ENCODE measurements around the gene SLC9A9. TPM values are rescaled to one million over a fixed set of nuclear protein-coding genes. Genes with fewer than 3 reads are reported as not detected.

Gene SLC9A9
- total RNA-seq, 1 donor from 2014 or later: 28.4 TPM

DNA sequence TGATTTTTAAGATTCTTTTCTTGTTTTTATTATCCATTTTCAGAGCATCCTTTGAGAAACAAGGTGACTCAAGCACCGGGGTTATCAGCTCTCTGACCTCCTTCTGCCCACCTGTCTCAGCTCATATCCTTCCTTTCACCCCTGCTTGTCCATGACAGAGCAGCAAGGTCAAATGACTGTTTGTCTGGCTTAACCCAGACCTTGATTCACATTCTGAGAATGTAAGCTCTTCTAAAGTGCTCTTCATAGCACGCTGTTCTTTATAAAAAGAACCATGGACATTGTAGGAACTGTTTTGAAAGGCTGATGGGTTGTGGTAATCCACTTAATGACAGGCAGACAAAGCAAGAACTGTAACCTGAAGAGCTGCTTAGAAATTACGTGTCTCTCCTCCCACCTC lies 606.2 kb downstream of the SLC9A9 start:
- no peak for DNase-seq

DNA sequence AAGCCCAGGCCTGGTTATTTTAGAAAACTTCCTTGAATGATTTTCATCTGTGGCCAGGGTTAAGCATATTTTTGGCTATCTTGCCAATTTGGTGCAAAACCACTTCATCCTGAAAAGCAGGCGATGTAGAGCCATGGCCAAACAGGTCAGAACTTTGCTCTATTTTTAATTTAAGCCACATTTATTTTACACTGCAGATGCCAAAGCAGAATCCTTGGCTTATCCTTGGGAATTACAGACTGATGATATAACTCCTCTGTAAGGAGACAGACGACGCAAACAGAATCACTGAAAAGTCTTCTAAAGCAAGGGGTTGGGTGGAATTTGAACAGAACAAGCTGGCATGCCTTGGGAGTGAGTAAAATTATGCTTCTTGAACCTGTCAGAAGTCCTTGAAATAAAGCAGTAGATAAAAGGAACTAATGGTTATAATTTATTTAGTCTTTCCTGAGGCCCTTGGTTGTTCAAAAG lies 606.8 kb downstream of the SLC9A9 start:
- DNase-seq: peak; percentile 76

DNA sequence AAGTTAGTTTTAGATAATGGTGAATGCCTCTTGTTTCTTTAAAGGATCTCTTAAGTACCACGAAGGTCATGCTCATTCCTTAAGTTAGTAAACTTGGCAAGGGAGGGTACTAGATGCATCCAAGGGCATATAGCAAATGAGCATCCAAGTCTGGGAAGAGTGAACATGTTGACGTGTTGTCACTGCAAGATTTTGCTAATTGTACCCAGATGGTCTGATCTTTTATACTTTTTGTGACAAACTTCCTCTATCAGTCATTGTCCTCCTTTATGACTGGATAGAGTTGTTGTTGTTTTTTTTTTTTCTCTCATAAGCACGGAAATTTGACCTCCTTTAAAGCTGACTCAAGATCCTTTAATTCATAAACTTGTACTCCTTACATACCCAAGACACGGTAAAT lies 607.4 kb downstream of the SLC9A9 start:
- no peak for DNase-seq

DNA sequence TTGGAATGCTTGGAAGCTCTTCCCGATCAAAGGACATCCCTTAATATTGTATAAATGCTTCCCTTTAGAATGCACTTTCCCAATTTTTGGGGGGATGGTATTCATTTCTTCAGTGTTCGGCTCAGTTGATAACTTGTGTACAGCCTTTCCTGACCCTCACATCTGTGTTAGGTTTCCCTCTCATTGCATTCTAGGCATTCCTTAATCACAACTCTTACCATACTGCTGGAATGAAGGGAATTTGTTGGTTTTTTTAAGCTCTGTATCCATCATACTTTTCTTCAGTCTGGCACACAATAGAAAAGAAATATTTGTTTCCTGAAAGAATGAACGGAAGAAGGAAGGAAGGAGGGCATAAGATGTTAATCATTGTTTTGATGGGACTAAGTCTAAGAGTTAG lies 609.2 kb downstream of the SLC9A9 start:
- DNase-seq: no peak

GRCh38 chr3:143237077-143237627 lies 611.1 kb downstream of the SLC9A9 start:
- peak; percentile 63 for DNase-seq

DNA sequence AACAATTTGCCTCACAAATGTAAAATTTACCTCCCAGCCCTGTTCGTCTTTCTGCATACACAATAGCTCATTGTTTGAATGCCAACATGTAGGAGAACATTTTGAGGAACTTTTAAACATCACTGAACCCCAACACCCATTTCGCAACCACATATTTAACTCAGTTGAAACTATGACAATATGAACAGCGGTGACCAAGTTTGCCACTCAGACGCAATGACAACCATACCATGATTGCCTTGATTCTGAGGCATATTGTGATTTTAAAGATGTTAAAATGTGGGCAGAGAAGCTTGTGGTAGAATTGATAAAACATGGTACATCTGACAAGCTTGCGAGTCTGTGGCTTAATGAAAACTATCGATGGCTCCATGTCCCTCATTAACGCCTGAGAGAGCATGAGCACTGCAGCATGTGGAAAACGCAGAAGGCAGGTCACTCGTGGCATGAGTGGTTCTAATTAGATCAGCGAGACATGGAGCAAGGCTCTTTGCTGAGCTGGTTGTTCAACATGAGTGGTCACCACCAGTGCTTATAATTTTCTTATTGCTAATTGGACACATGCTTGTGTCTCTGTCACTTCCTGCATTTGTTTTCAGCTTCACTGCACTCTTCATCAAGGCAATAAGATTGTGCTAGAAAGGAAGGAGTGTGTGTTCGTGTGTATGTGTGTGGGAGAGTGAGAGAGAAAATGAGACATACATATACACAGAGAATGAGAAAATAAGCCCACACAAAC lies 611.9 kb downstream of the SLC9A9 start:
- DNase-seq: no peak

DNA sequence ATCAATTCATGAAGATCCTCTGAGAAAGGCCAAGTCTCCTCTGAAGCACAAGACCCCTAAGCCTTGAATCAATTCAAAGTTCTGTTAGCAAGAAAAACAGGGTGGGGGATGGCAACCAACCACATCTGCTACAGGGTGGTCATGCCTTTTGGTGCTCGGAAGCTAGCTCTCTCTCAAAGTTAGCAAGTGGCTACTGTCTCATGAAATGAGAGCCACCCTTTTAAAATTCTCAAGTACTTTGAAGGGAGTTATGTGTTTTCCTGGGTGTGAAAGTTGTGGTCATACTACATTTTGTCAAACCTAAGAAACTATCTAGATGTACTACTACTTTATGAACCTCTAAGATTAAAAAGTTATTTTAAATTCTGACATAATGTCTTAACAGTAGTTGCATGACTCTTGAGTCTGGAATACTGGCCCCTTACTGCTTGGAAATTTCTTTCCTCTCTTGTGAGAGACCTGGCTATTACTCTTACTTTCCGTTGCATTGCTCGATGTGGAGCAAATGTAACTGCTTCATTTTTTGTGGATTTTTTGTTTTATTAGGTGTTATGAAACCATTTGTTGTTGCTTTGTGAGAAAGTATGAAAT lies 612.6 kb downstream of the SLC9A9 start:
- no peak for DNase-seq

- no peak for DNase-seq
Observed at GRCh38 chr3:143234526-143234925, 613.7 kb downstream of the SLC9A9 start.

DNA sequence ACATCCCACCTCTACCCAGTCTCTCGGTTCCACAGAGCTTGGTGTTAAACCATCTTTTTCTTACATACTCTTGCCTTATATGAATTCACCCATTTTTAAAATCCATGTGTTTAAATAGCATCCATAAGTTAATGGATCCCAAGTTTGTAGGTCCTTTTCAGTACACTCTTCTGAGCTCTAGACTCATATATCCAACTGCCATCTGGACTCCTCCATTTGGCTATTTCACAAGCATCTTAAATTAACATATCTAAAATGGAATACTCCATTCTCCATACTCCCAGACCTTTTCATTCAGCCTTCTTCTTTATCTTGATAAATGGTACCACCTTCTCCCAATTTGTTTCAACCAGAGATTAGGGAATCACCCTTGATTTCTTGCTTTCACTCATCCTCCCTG lies 615.3 kb downstream of the SLC9A9 start:
- DNase-seq: no peak

GRCh38 chr3:143228405-143228804 lies 619.9 kb downstream of the SLC9A9 start:
- DNase-seq: no peak

DNA sequence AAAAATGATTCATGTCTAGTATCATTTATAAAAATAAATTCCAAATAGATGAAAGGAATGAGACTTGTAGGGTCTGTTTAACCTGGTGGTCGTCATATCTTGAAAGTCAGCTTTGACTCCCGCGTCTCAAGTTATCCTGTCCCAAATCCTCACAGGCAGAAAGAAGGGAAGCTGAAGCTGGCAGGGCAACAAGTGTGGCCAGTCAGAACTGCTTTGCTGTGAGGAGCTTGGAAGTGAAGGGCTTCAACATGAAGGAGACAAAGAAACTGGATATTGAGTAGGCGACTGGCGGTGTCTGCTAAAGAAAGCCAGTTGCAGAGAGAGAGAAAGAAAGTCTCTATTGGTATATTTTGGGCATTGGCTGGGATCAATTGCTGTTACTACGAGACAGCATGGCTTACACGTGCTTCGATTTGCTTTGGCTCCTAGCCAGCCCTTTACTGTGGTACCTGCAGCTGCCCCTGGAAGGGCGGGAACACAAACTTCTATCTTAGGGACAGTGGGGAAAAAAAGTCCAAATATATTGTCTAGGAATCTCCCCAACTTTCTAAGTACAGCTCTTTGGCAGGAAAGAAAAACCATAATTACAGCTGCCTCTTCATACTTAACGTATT lies 621.5 kb downstream of the SLC9A9 start:
- no peak for DNase-seq

DNA sequence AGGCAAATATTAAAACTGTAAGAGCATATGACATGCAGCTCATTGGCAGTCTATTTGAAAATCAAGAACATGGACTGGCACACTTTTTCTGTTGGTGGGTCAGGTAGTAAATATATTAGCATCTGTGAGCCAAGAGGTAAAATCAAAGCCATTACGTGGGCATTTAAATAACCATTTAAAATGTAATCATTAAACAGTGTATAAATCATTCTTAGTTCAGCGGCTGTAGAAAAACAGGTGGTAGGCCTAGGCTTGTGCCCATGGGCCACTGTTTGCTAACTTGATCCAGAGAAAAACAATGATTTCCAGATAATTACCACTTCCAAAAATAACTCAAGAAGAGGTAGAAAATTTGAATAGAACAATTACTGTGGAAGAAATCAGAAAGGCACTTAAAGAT lies 623.6 kb downstream of the SLC9A9 start:
- DNase-seq: no peak

GRCh38 chr3:143222981-143223380 lies 625.3 kb downstream of the SLC9A9 start:
- DNase-seq: no peak

DNA sequence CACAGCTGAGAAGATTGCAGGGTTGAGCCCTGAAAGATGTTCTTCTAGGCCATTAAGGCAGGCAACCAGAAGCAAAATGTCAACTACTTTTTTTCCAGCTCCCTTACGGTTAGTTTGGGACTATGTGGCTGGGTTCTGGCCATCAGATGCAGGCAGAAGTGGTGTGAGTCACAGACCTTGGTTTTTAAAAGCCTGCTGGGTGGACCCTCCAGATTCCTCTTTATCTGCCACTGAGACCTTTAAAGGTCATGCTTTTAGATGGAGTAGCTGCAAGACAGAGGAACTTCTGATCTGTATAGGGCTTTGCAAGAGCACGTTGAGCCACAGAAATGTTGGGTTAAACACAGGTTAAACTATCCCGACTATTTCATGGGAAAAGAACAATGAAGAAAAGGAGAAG lies 625.8 kb downstream of the SLC9A9 start:
- DNase-seq: no peak

- DNase-seq: no peak
Observed at GRCh38 chr3:143221446-143221845, 626.8 kb downstream of the SLC9A9 start.

- DNase-seq: no peak
Observed at GRCh38 chr3:143220741-143221140, 627.5 kb downstream of the SLC9A9 start.

DNA sequence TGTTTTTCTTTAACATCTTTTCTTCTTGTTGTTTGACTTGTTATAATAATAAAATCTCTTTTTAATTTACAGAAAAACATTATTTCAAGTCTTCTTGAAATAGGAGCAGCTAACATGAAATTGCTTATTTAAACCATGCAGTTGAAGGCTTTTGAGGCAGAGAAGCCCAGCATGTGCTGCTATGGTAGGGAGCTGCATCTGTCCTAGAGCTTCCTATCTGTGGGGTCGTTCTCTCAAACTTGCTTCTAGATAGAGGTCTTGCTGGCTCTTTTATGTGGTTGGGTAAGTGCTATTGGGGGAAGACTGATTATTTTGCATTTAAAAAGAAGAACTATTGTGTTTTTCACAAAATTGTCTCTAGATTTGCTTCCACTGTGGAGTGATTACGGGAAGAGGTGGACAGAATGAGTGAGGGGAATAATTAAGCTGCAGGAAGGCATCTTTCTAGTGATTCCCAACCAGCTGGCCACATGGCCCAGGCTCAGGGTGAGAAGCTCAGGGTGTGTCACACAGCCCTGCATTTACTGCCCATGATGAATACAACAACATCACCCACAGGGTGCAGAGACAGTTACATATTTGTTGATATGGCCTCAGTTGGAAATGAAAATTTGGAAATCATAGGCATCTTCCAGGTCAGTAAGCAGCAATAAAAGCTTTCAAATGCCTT lies 630.0 kb downstream of the SLC9A9 start:
- no peak for DNase-seq

GRCh38 chr3:143217283-143217682 lies 631.0 kb downstream of the SLC9A9 start:
- DNase-seq: no peak

DNA sequence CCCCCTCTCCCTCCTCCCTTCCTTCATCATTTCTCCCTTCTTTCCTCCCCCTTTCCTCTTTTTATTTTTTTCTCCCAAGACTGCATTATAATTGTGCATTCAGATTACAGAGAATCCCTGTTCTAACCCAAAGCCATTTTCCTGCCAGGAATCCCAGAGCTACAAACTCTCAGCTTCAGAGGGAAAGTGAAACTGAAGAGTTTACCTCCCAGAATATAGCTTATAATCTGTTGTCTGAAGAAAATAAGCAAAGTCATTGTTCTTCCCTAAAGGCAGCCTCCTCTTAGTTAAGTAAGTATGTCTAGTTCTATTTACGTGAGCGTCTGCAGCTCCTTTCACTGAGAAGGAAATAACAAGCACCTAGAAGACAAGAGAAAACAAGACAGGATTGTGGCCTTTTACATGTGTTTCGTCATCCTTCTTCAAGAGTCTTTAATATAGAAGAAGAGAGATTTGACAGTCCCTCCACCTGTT lies 631.5 kb downstream of the SLC9A9 start:
- peak; percentile 71 for DNase-seq
